ENCODE data around the gene CDC14A. TPM values are rescaled to one million over a fixed set of nuclear protein-coding genes. Genes with fewer than 3 reads are reported as not detected.

Gene CDC14A
- total RNA-seq, 1 donor from 2014 or later = 17.8 TPM

GRCh38 chr1:100482748-100483147, 130.4 kb downstream of the CDC14A start:
- Histone ChIP-seq H3K27me3 (ENCODE audit: low read depth) (no peaks in the 10 kb centered on the region), H3K36me3 (peaks cover 15% of the 10 kb centered on the region), H3K4me1 (no peaks in the 10 kb centered on the region), H3K9me3 (no peaks in the 10 kb centered on the region), H3K27ac (no peak overlapping the region), H3K4me3 (no peak overlapping the region)
- TF ChIP-seq CTCF (IDR thresholded peaks at IDR 0.05) = no peak
- ATAC-seq = no peak
- intact Hi-C loops (cut with DNase I) = no loop called here
- DNase-seq = no peak

- intact Hi-C loops (cut with DNase I) = no loop called here
- TF ChIP-seq CTCF (IDR thresholded peaks at IDR 0.05) = no peak
- Histone ChIP-seq H3K4me1 (no peaks in the 10 kb centered on the region), H3K4me3 (no peak overlapping the region), H3K27ac (no peak overlapping the region), H3K36me3 (peaks cover 15% of the 10 kb centered on the region), H3K27me3 (ENCODE audit: low read depth) (no peaks in the 10 kb centered on the region), H3K9me3 (no peaks in the 10 kb centered on the region)
- ATAC-seq (no peak), DNase-seq (no peak)
Observed at GRCh38 chr1:100483230-100483629, 130.9 kb downstream of the CDC14A start.

GRCh38 chr1:100485855-100486258, 133.6 kb downstream of the CDC14A start:
- no peak overlapping the region for H3K27ac ChIP-seq
- H3K4me1 ChIP-seq = no peaks in the 10 kb centered on the region
- intact Hi-C loops (cut with DNase I) = no loop called here
- ATAC-seq (no peak), DNase-seq (no peak)
- H3K4me3 ChIP-seq = no peak overlapping the region
- H3K9me3 ChIP-seq = no peaks in the 10 kb centered on the region
- no peaks in the 10 kb centered on the region for H3K27me3 ChIP-seq (ENCODE audit: low read depth)
- peaks cover 15% of the 10 kb centered on the region for H3K36me3 ChIP-seq
- TF ChIP-seq CTCF (IDR thresholded peaks at IDR 0.05) = no peak

GRCh38 chr1:100494393-100495084, 142.2 kb downstream of the CDC14A start:
- no peak for TF ChIP-seq CTCF (IDR thresholded peaks at IDR 0.05)
- H3K9me3 ChIP-seq = no peaks in the 10 kb centered on the region
- no peak for DNase-seq
- no peak overlapping the region for H3K27ac ChIP-seq
- no peak for ATAC-seq
- H3K36me3 ChIP-seq = peaks cover 26% of the 10 kb centered on the region
- intact Hi-C loops (cut with DNase I) = no loop called here
- H3K4me1 ChIP-seq = no peaks in the 10 kb centered on the region
- no peaks in the 10 kb centered on the region for H3K27me3 ChIP-seq (ENCODE audit: low read depth)
- H3K4me3 ChIP-seq = no peak overlapping the region

- H3K27me3 ChIP-seq (ENCODE audit: low read depth) = no peaks in the 10 kb centered on the region
- no peak for DNase-seq
- no peak for TF ChIP-seq CTCF (IDR thresholded peaks at IDR 0.05)
- no peak overlapping the region for H3K4me3 ChIP-seq
- H3K4me1 ChIP-seq = no peaks in the 10 kb centered on the region
- no peak overlapping the region for H3K27ac ChIP-seq
- ATAC-seq = no peak
- intact Hi-C loops (cut with DNase I) = no loop called here
- no peaks in the 10 kb centered on the region for H3K9me3 ChIP-seq
- peaks cover 42% of the 10 kb centered on the region for H3K36me3 ChIP-seq
Observed at GRCh38 chr1:100496896-100497295, 144.6 kb downstream of the CDC14A start.

Data from lower lobe of right lung (tissue), 2 donors.